ENCODE results near the gene GALK2.
A peak's percentile ranks its signal among the peaks of the same experiment; 100 is the strongest.

GALK2 gene

GRCh38 chr15:49270541-49271421 is 100.7 kb downstream of the GALK2 start:
- no peaks in the 10 kb centered on the region for H3K9me2 ChIP-seq (replicated peaks; ENCODE audit: insufficient read depth, low read length)
- H2AFZ ChIP-seq (ENCODE audit: low read length): no peak overlapping the region

GRCh38 chr15:49273734-49274318 is 103.8 kb downstream of the GALK2 start:
- TF ChIP-seq EZH2phosphoT487 (IDR thresholded peaks at IDR 0.05; ENCODE audit: low read length) (no peak), EZH2 (optimal IDR thresholded peaks at IDR 0.05; ENCODE audit: low read depth, low read length) (no peak), CTCF (IDR thresholded peaks at IDR 0.05; ENCODE audit: low read length) (no peak)
- H3K9me2 ChIP-seq (replicated peaks; ENCODE audit: insufficient read depth, low read length): no peaks in the 10 kb centered on the region
- no peak for DNase-seq
- no peak overlapping the region for H3K4me3 ChIP-seq (ENCODE audit: low read length)
- no peak overlapping the region for H3K27ac ChIP-seq (ENCODE audit: low read length)
- no peak overlapping the region for H2AFZ ChIP-seq (ENCODE audit: low read length)
- H4K20me1 ChIP-seq (ENCODE audit: insufficient read depth, low read length): no peaks in the 10 kb centered on the region
- H3K9ac ChIP-seq (ENCODE audit: low read length): no peak overlapping the region
- no peaks in the 10 kb centered on the region for H3K79me2 ChIP-seq (ENCODE audit: low read length)
- H3K4me1 ChIP-seq (ENCODE audit: low read length): peaks cover 13% of the 10 kb centered on the region
- no peaks in the 10 kb centered on the region for H3K36me3 ChIP-seq (replicated peaks; ENCODE audit: insufficient read depth, low read length)
- no peak overlapping the region for H3K4me2 ChIP-seq (ENCODE audit: low read depth, low read length)
- H3K27me3 ChIP-seq (replicated peaks; ENCODE audit: insufficient read depth, low read length): no peaks in the 10 kb centered on the region
- peaks cover under 1% of the 10 kb centered on the region; the same call in 1 of the 2 replicates for H3F3A ChIP-seq (ENCODE audit: insufficient read depth, low read length)
- no peaks in the 10 kb centered on the region for H3K9me3 ChIP-seq (replicated peaks; ENCODE audit: insufficient read depth, low read length)

More at GRCh38 chr15:49270541-49271421, 100.7 kb downstream of the GALK2 start:
- Histone ChIP-seq H4K20me1 (ENCODE audit: insufficient read depth, low read length) (no peaks in the 10 kb centered on the region), H3K36me3 (replicated peaks; ENCODE audit: insufficient read depth, low read length) (no peaks in the 10 kb centered on the region), H3K4me3 (ENCODE audit: low read length) (no peak overlapping the region), H3K9ac (ENCODE audit: low read length) (no peak overlapping the region), H3K4me2 (ENCODE audit: low read depth, low read length) (no peak overlapping the region), H3K79me2 (ENCODE audit: low read length) (no peaks in the 10 kb centered on the region), H3K4me1 (ENCODE audit: low read length) (peaks cover 26% of the 10 kb centered on the region), H3K27ac (ENCODE audit: low read length) (no peak overlapping the region), H3K9me3 (replicated peaks; ENCODE audit: insufficient read depth, low read length) (no peaks in the 10 kb centered on the region), H3K27me3 (replicated peaks; ENCODE audit: insufficient read depth, low read length) (no peaks in the 10 kb centered on the region), H3F3A (ENCODE audit: insufficient read depth, low read length) (peaks cover 6% of the 10 kb centered on the region)
- TF ChIP-seq CTCF (IDR thresholded peaks at IDR 0.05; ENCODE audit: low read length) (no peak), EZH2phosphoT487 (IDR thresholded peaks at IDR 0.05; ENCODE audit: low read length) (no peak), EZH2 (optimal IDR thresholded peaks at IDR 0.05; ENCODE audit: low read depth, low read length) (no peak)
- no peak for DNase-seq

GRCh38 chr15:49278751-49279150 is 108.7 kb downstream of the GALK2 start:
- Histone ChIP-seq H3K4me3 (ENCODE audit: low read length) (no peak overlapping the region), H3K9ac (ENCODE audit: low read length) (0 out of 2 replicates have a peak overlapping the region, but pooled peaks have one; percentile 45), H3K79me2 (ENCODE audit: low read length) (peaks cover 5% of the 10 kb centered on the region; the same call in 1 of the 2 replicates), H3K4me2 (ENCODE audit: low read depth, low read length) (peak overlapping the region; percentile 84), H3K4me1 (ENCODE audit: low read length) (peaks cover 34% of the 10 kb centered on the region), H3K9me2 (replicated peaks; ENCODE audit: insufficient read depth, low read length) (no peaks in the 10 kb centered on the region), H3K27ac (ENCODE audit: low read length) (peak overlapping the region; percentile 83), H4K20me1 (ENCODE audit: insufficient read depth, low read length) (no peaks in the 10 kb centered on the region), H3K27me3 (replicated peaks; ENCODE audit: insufficient read depth, low read length) (no peaks in the 10 kb centered on the region), H3K9me3 (replicated peaks; ENCODE audit: insufficient read depth, low read length) (no peaks in the 10 kb centered on the region), H2AFZ (ENCODE audit: low read length) (no peak overlapping the region), H3F3A (ENCODE audit: insufficient read depth, low read length) (peaks cover 19% of the 10 kb centered on the region), H3K36me3 (replicated peaks; ENCODE audit: insufficient read depth, low read length) (no peaks in the 10 kb centered on the region)
- no peak for DNase-seq
- TF ChIP-seq EZH2phosphoT487 (IDR thresholded peaks at IDR 0.05; ENCODE audit: low read length) (no peak), CTCF (IDR thresholded peaks at IDR 0.05; ENCODE audit: low read length) (no peak), EZH2 (optimal IDR thresholded peaks at IDR 0.05; ENCODE audit: low read depth, low read length) (no peak)

Measured in MM.1S (cell line).